Esophagus muscularis mucosa (tissue), 4 donors: Measurements from ENCODE around the gene SNX3. TPM values are rescaled to one million over a fixed set of nuclear protein-coding genes. Genes with fewer than 3 reads are reported as not detected.
A peak's percentile ranks its signal among the peaks of the same experiment; 100 is the strongest.

Experiments
- DNase-seq: peaks from one replicate; pipeline ENCODE4 v3.0.0-alpha.2; 2017; ENCODE audit errors: extremely low spot score
- H3K27ac ChIP-seq, 4 donors: fragments of 200-600 bp; sonication (generic); replicated peaks in 1 of 4; 1 replicate in 3 of 4; 2 replicates in 1 of 4; pipeline ENCODE4 v1.5.1; 2016 to 2019; ENCODE audit warnings: mild to moderate bottlenecking in 1 of 4
- H3K27me3 ChIP-seq, 4 donors: fragments of 200-600 bp; sonication (generic); one replicate each; pipeline versions ENCODE4 v1.5.1 to v1.6.0; 2016 to 2019
- H3K36me3 ChIP-seq, 4 donors: fragments of 200-600 bp; sonication (generic); one replicate each; pipeline ENCODE4 v1.5.1; 2016 to 2019
- H3K4me1 ChIP-seq, 4 donors: fragments of 200-600 bp; sonication (generic); one replicate each; pipeline ENCODE4 v1.5.1; 2016 to 2019
- H3K4me3 ChIP-seq, 4 donors: fragments of 200-600 bp; sonication (generic); 1 replicate in 2 of 4; 2 replicates in 2 of 4; pipeline ENCODE4 v1.5.1; 2016 to 2019; ENCODE audit warnings: mild to moderate bottlenecking in 4 of 4, moderate library complexity in 1 of 4
- H3K9me3 ChIP-seq, 4 donors: fragments of 200-600 bp; sonication (generic); 1 replicate in 3 of 4; 2 replicates in 1 of 4; pipeline ENCODE4 v1.5.1; 2016 to 2019
- EP300 ChIP-seq: sonication (generic); formaldehyde crosslinking; IDR thresholded peaks from one replicate; pipeline ENCODE4 v1.6.1; 2017; ENCODE audit warnings: antibody characterized with exemption
- POLR2A ChIP-seq: fragments of 450-650 bp; IDR thresholded peaks from one replicate; pipeline ENCODE4 v1.6.1; 2017; ENCODE audit warnings: antibody characterized with exemption, moderate library complexity, mild to moderate bottlenecking, low read depth
- POLR2AphosphoS5 ChIP-seq, 2 donors: sonication (generic); formaldehyde crosslinking; IDR thresholded peaks; one replicate each; pipeline ENCODE4 v1.6.1; 2017; ENCODE audit warnings: antibody characterized with exemption in 2 of 2
- WGBS: methylation state at CpG from one replicate; pipeline ENCODE4 v1.1.5; 2018; 5-methylcytosine and 5-hydroxymethylcytosine counted together
- intact Hi-C: fragments of 100-400 bp; cut with DNase I; formaldehyde crosslinking; loops from one replicate; pipeline ENCODE4 v1.15.1; 2023
- total RNA-seq, 4 donors: library from RNA; depleted of rRNA; stranded (reverse); fragments of >200 nt; gene quantifications; one replicate each; pipeline versions ENCODE4 v1.1.0 to v1.2.1, GENCODE V29; 2016
- TF ChIP-seq, protein P1 (sequence below), 3 experiments: fragments of 200-600 bp in 2 of 3; fragments of 450-650 bp in 1 of 3; sonication (generic) in 2 of 3; IDR thresholded peaks; one replicate each; pipeline ENCODE4 v1.5.1; 2017 to 2019; ENCODE audit warnings: antibody characterized with exemption in 3 of 3, mild to moderate bottlenecking in 2 of 3, moderate library complexity in 1 of 3

The SNX3 gene
- total RNA-seq, 4 donors from 2014 or later = 148 to 176 (median 151) TPM

DNA sequence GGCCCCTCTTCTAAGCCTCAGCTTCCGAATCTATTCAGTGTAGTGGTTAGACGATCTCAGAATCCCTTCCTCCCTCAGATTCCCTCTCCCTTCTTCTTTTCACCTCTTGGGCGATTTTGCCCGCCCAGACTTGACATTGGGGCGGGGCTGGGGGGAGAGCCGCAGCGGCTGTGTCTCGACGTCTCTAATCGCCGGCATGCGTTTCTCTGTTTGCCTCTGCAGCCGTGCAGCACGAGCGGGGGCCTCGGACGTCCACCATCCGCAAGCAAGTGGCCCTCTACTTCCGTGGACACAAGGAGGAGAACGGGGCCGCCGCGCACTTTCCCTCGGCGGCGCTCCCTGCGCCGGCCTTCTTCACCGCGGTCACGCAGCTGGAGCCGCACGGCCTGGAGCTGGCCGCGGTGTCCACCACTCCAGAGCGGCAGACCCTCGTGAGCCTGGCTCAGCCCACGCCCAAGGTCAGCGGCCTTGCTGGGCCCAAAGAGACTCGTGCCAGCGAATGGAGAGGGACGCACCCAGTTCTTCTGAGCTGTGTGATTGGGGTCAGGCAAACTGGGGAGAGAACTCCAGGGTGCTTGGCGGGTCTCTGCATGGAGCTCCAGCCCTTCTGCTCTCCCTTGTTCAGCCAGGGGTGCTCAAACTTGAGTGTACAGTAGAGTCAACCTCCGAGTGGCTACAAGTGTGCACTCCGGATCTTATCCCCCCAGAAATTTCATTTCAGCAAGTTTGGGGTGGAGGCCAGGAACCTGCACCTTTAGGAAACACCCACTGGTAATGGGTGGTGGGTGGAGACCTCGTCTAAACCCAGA is 84.4 kb downstream of the SNX3 start:
- TF ChIP-seq POLR2A (no peak), POLR2AphosphoS5 (IDR thresholded peaks at IDR 0.05) (no peak), EP300 (no peak)
- TF ChIP-seq, protein P1, sequence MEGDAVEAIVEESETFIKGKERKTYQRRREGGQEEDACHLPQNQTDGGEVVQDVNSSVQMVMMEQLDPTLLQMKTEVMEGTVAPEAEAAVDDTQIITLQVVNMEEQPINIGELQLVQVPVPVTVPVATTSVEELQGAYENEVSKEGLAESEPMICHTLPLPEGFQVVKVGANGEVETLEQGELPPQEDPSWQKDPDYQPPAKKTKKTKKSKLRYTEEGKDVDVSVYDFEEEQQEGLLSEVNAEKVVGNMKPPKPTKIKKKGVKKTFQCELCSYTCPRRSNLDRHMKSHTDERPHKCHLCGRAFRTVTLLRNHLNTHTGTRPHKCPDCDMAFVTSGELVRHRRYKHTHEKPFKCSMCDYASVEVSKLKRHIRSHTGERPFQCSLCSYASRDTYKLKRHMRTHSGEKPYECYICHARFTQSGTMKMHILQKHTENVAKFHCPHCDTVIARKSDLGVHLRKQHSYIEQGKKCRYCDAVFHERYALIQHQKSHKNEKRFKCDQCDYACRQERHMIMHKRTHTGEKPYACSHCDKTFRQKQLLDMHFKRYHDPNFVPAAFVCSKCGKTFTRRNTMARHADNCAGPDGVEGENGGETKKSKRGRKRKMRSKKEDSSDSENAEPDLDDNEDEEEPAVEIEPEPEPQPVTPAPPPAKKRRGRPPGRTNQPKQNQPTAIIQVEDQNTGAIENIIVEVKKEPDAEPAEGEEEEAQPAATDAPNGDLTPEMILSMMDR (IDR thresholded peaks at IDR 0.05) = no peak
- no peak overlapping the region for H3K27ac ChIP-seq
- no peaks in the 10 kb centered on the region for H3K36me3 ChIP-seq
- intact Hi-C loops = no loop called here
- WGBS = 1% methylated on average over 10 of the region's 46 CpGs
- H3K9me3 ChIP-seq = no peaks in the 10 kb centered on the region
- peak overlapping the region in 3 of 4 donors; percentile 14 to 41 (median 28) for H3K4me3 ChIP-seq
- H3K4me1 ChIP-seq = peaks cover 12 to 26% (median 23%) of the 10 kb centered on the region in 4 donors
- DNase-seq = no peak
- H3K27me3 ChIP-seq = peaks cover 0 to 93% (median 64%) of the 10 kb centered on the region in 4 donors

DNA sequence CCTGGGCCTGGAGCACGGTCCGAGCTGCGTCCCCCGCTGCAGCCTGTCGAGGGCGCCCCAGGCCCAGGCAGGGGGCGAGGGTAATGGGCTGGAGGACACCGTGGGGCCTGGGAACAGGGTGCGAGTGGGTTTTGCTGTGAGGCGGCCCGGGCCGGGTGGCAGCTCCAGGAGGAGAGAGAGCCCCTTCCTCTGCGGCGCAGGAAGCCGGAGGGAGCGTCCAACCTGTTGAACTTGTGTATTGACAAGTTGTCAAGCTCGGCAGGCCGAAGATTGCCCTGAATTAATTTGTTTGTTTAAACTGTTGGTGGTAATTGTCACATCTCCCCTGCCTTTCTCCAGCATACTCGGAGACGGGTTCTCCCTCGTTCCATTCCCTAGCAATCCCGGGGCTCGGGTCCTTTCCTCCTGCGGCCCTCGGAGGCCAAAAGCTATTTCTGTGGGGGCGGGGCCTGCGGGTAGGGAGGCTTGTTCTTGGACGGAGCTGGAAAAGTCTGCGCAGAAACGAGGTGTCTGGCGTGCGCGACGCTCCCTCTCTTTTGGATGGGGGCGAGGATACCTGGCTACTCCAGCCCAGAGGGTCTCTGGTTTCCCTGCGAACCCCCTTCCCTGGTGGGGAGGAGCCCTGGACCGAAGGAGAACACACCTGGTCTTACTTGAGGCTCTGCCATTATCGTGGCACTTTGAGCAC is 85.1 kb downstream of the SNX3 start:
- intact Hi-C loops = no loop called here
- no peak for TF ChIP-seq POLR2AphosphoS5 (IDR thresholded peaks at IDR 0.05)
- TF ChIP-seq, protein P1 (IDR thresholded peaks at IDR 0.05) = no peak
- no peak for TF ChIP-seq EP300
- TF ChIP-seq POLR2A = no peak
- Histone ChIP-seq H3K4me1 (peaks cover 12 to 26% (median 23%) of the 10 kb centered on the region in 4 donors), H3K27me3 (peaks cover 0 to 93% (median 67%) of the 10 kb centered on the region in 4 donors), H3K36me3 (no peaks in the 10 kb centered on the region), H3K27ac (no peak overlapping the region), H3K9me3 (no peaks in the 10 kb centered on the region), H3K4me3 (peak overlapping the region in 3 of 4 donors; percentile 14 to 41 (median 28))
- DNase-seq = no peak
- 2% methylated on average over 9 of the region's 38 CpGs for WGBS

DNA sequence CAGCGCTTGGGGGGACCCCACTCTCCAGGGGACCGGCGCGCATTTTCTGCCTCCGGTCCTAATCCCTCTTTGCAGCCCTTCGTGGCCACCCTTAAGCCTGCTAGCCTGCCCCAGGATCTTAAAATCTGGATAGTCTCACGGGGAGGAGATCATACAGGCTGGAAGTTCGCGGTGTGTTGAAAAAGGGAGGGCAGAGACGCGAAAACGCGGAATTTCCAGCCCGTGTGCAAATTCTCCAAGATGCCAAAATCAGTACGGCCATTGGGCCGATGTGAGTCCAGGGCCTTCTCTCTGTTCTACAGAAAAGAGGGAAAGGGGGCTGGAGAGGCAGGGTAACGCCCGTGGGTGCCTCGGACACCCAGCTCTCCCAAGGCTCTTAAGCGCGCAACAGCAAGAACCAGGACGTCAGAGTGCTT is 85.7 kb downstream of the SNX3 start:
- 7% methylated on average over 12 of the region's 22 CpGs for WGBS
- no peak overlapping the region for H3K27ac ChIP-seq
- TF ChIP-seq EP300 (no peak), POLR2A (no peak), POLR2AphosphoS5 (IDR thresholded peaks at IDR 0.05) (no peak)
- TF ChIP-seq, protein P1 (IDR thresholded peaks at IDR 0.05) = no peak
- DNase-seq = no peak
- H3K9me3 ChIP-seq = no peaks in the 10 kb centered on the region
- no peaks in the 10 kb centered on the region for H3K36me3 ChIP-seq
- intact Hi-C loops = no loop called here
- peaks cover 12 to 27% (median 23%) of the 10 kb centered on the region in 4 donors for H3K4me1 ChIP-seq
- peak overlapping the region in 2 of 4 donors; percentile 28 to 41 for H3K4me3 ChIP-seq
- peaks cover 0 to 93% (median 69%) of the 10 kb centered on the region in 4 donors for H3K27me3 ChIP-seq

DNA sequence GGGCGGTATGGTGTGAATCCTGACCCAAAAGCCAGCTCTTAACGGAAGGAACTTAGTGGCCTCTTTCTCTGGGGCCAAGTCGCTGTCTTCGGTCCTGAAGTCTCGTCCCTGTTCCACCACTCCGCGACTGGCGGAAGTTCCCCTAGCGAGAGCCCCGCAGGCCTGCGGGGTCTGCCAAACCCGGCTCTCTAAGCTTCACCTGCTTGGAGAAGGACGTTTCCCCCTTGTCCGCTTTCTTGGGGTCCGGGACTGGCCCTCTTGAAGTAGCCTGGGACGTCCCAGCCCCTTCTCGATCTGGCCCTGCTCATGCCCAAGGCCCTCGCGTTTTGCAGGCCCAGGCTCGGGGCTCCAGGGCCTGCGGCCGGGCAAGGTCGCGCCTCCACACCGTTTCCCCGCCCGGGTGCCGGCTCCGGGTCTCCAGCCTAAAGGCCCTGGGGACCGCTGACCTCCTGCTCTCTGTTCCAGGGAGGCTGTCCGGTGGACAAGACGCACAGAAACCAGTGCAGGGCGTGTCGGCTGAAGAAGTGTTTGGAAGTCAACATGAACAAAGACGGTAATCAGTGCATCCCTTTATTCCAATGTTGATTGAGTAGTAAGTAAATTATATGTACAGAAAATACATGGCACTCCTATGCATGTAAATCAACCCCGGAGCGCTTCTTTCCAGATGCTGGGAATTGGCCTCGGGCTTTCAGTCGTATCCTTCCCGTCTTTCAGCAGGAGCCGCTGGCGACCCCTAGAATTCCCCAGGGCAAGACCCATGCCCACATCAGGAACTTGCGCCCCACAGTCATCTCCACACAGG is 86.3 kb downstream of the SNX3 start:
- TF ChIP-seq POLR2A (no peak), POLR2AphosphoS5 (IDR thresholded peaks at IDR 0.05) (no peak), EP300 (no peak)
- TF ChIP-seq, protein P1 (IDR thresholded peaks at IDR 0.05) = no peak
- Histone ChIP-seq H3K27ac (no peak overlapping the region), H3K4me3 (peak overlapping the region in 1 of 4 donors; percentile 28), H3K36me3 (no peaks in the 10 kb centered on the region), H3K9me3 (no peaks in the 10 kb centered on the region), H3K4me1 (peaks cover 14 to 33% (median 28%) of the 10 kb centered on the region in 4 donors), H3K27me3 (peaks cover 0 to 94% (median 69%) of the 10 kb centered on the region in 4 donors)
- 16% methylated on average over 26 of the region's 43 CpGs for WGBS
- intact Hi-C loops = no loop called here
- DNase-seq = no peak
